Peyer's patch (tissue), 4 donors: ENCODE data around the gene LBHD2.

Experiments
- CTCF ChIP-seq, 6 experiments: fragments of 450-650 bp in 4 of 6; fragments of 200-600 bp in 2 of 6; sonication (generic) in 1 of 6; IDR thresholded peaks; one replicate each; pipeline ENCODE4 v1.5.1; 2017 to 2019; ENCODE audit warnings: antibody characterized with exemption in 6 of 6, mild to moderate bottlenecking in 3 of 6, moderate library complexity in 1 of 6
- POLR2A ChIP-seq, 2 donors: fragments of 450-650 bp; IDR thresholded peaks; one replicate each; pipeline ENCODE4 v1.5.1; 2017; ENCODE audit warnings: antibody characterized with exemption in 2 of 2, mild to moderate bottlenecking in 2 of 2, moderate library complexity in 2 of 2

GRCh38 chr14:103078860-103079587, 5.0 kb upstream of the LBHD2 start:
- TF ChIP-seq POLR2A (IDR thresholded peaks at IDR 0.05) (no peak), CTCF (IDR thresholded peaks at IDR 0.05) (no peak)
